Thoracic aorta (tissue), 2 donors: Measurements from ENCODE around the gene HACD4. TPM values are rescaled to one million over a fixed set of nuclear protein-coding genes. Genes with fewer than 3 reads are reported as not detected.

Experiments
- ATAC-seq: fragments of 150-250 bp; one replicate; pipeline ENCODE4 v1.8.0; 2017; ENCODE audit warnings: low read depth; ENCODE audit not compliant: insufficient number of reproducible peaks, low FRiP score
- DNase-seq: peaks from one replicate; pipeline ENCODE4 v3.0.0-alpha.2; 2020; ENCODE audit warnings: low spot score
- H3K27ac ChIP-seq, 2 donors: fragments of 200-600 bp; sonication (generic); 1 replicate in 1 of 2; 2 replicates in 1 of 2; pipeline ENCODE4 v1.5.1; 2016; ENCODE audit warnings: mild to moderate bottlenecking in 2 of 2, moderate library complexity in 2 of 2
- H3K27me3 ChIP-seq: fragments of 200-600 bp; sonication (generic); replicated peaks from 2 replicates; pipeline ENCODE4 v1.6.0; 2016; ENCODE audit warnings: mild to moderate bottlenecking; ENCODE audit not compliant: insufficient read depth
- H3K36me3 ChIP-seq: fragments of 200-600 bp; sonication (generic); one replicate; pipeline ENCODE4 v1.5.1; 2016
- H3K4me1 ChIP-seq, 2 donors: fragments of 200-600 bp; sonication (generic); 1 replicate in 1 of 2; 2 replicates in 1 of 2; pipeline versions ENCODE4 v1.5.1 to v1.6.0; 2016; ENCODE audit warnings: low read depth in 2 of 2, mild to moderate bottlenecking in 1 of 2; ENCODE audit not compliant: control insufficient read depth in 1 of 2
- H3K4me3 ChIP-seq: fragments of 200-600 bp; sonication (generic); 2 replicates; pipeline ENCODE4 v1.5.1; 2016; ENCODE audit warnings: mild to moderate bottlenecking
- H3K9me3 ChIP-seq: fragments of 200-600 bp; sonication (generic); 2 replicates; pipeline ENCODE4 v1.5.1; 2016
- CTCF ChIP-seq: fragments of 200-600 bp; sonication (generic); IDR thresholded peaks from one replicate; pipeline ENCODE4 v1.5.1; 2019; ENCODE audit warnings: antibody characterized with exemption
- total RNA-seq, 2 donors: library from RNA; depleted of rRNA; stranded (reverse); fragments of >200 nt; gene quantifications; one replicate each; pipeline versions ENCODE4 v1.1.0 to v1.2.3, GENCODE V29; 2016

HACD4 gene
- total RNA-seq, 2 donors from 2014 or later: 2.0 to 8.4 TPM

- no peak overlapping the region for H3K27ac ChIP-seq
- no peaks in the 10 kb centered on the region for H3K9me3 ChIP-seq
- DNase-seq (no peak), ATAC-seq (no peak)
- TF ChIP-seq CTCF: no peak
- peaks cover 0 to 4% of the 10 kb centered on the region in 2 donors for H3K4me1 ChIP-seq
- H3K36me3 ChIP-seq: peaks cover 4% of the 10 kb centered on the region
- no peak overlapping the region for H3K4me3 ChIP-seq
- H3K27me3 ChIP-seq: no peaks in the 10 kb centered on the region
Observed at GRCh38 chr9:21002040-21002439, 29.4 kb downstream of the HACD4 start.

- DNase-seq (no peak), ATAC-seq (no peak)
- H3K4me1 ChIP-seq: peaks cover 0 to 4% of the 10 kb centered on the region in 2 donors
- TF ChIP-seq CTCF: no peak
- H3K27me3 ChIP-seq: no peaks in the 10 kb centered on the region
- no peaks in the 10 kb centered on the region for H3K9me3 ChIP-seq
- H3K36me3 ChIP-seq: peaks cover 4% of the 10 kb centered on the region
- no peak overlapping the region for H3K27ac ChIP-seq
- H3K4me3 ChIP-seq: no peak overlapping the region
Observed at GRCh38 chr9:21001581-21001980, 29.9 kb downstream of the HACD4 start.

- no peak for DNase-seq
- H3K27ac ChIP-seq: no peak overlapping the region
- no peaks in the 10 kb centered on the region for H3K9me3 ChIP-seq
- no peaks in the 10 kb centered on the region for H3K27me3 ChIP-seq
- H3K4me1 ChIP-seq: peaks cover 0 to 4% of the 10 kb centered on the region in 2 donors
- H3K4me3 ChIP-seq: no peak overlapping the region
- TF ChIP-seq CTCF: no peak
- ATAC-seq: no peak
- no peaks in the 10 kb centered on the region for H3K36me3 ChIP-seq
Observed at GRCh38 chr9:20997503-20998076, 33.9 kb downstream of the HACD4 start.

- H3K4me3 ChIP-seq: no peak overlapping the region
- ATAC-seq (no peak), DNase-seq (no peak)
- TF ChIP-seq CTCF: no peak
- no peaks in the 10 kb centered on the region for H3K36me3 ChIP-seq
- H3K27ac ChIP-seq: no peak overlapping the region
- no peaks in the 10 kb centered on the region for H3K27me3 ChIP-seq
- H3K9me3 ChIP-seq: no peaks in the 10 kb centered on the region
- H3K4me1 ChIP-seq: peaks cover 0 to 4% of the 10 kb centered on the region in 2 donors
Observed at GRCh38 chr9:20996809-20997208, 34.6 kb downstream of the HACD4 start.

GRCh38 chr9:20995616-20996015 lies 35.8 kb downstream of the HACD4 start:
- no peak for DNase-seq
- H3K36me3 ChIP-seq: peaks cover under 1% of the 10 kb centered on the region
- no peak for ATAC-seq
- TF ChIP-seq CTCF: no peak
- no peaks in the 10 kb centered on the region for H3K27me3 ChIP-seq
- peaks cover 0 to 4% of the 10 kb centered on the region in 2 donors for H3K4me1 ChIP-seq
- H3K27ac ChIP-seq: no peak overlapping the region
- H3K4me3 ChIP-seq: no peak overlapping the region
- no peaks in the 10 kb centered on the region for H3K9me3 ChIP-seq
